ENCODE results near the gene FLNC. TPM values are rescaled to one million over a fixed set of nuclear protein-coding genes. Genes with fewer than 3 reads are reported as not detected.

The FLNC gene
- total RNA-seq, 4 donors from 2014 or later = 16.5 to 126 (median 105) TPM

- Histone ChIP-seq H3K27me3 (peaks cover 0 to 4% of the 10 kb centered on the region in 2 donors), H3K27ac (no peak overlapping the region), H3K4me1 (no peaks in the 10 kb centered on the region), H3K36me3 (no peaks in the 10 kb centered on the region), H3K9me3 (no peaks in the 10 kb centered on the region), H3K4me3 (no peak overlapping the region)
- DNase-seq = no peak
- intact Hi-C loops (cut with DNase I; ENCODE audit: low total_unique reads) = no loop called here
- TF ChIP-seq POLR2A (IDR thresholded peaks at IDR 0.05) = no peak
- TF ChIP-seq, protein P1, sequence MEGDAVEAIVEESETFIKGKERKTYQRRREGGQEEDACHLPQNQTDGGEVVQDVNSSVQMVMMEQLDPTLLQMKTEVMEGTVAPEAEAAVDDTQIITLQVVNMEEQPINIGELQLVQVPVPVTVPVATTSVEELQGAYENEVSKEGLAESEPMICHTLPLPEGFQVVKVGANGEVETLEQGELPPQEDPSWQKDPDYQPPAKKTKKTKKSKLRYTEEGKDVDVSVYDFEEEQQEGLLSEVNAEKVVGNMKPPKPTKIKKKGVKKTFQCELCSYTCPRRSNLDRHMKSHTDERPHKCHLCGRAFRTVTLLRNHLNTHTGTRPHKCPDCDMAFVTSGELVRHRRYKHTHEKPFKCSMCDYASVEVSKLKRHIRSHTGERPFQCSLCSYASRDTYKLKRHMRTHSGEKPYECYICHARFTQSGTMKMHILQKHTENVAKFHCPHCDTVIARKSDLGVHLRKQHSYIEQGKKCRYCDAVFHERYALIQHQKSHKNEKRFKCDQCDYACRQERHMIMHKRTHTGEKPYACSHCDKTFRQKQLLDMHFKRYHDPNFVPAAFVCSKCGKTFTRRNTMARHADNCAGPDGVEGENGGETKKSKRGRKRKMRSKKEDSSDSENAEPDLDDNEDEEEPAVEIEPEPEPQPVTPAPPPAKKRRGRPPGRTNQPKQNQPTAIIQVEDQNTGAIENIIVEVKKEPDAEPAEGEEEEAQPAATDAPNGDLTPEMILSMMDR (IDR thresholded peaks at IDR 0.05) = no peak
These were observed 58.0 kb downstream of the FLNC start for GRCh38 chr7:128888039-128888755.

- H3K9me3 ChIP-seq = no peaks in the 10 kb centered on the region
- H3K36me3 ChIP-seq = no peaks in the 10 kb centered on the region
- no peak for DNase-seq
- H3K4me1 ChIP-seq = no peaks in the 10 kb centered on the region
- H3K27me3 ChIP-seq = peaks cover 0 to 4% of the 10 kb centered on the region in 2 donors
- no peak overlapping the region for H3K4me3 ChIP-seq
- no peak for TF ChIP-seq POLR2A (IDR thresholded peaks at IDR 0.05)
- H3K27ac ChIP-seq = no peak overlapping the region
- intact Hi-C loops (cut with DNase I; ENCODE audit: low total_unique reads) = no loop called here
These were observed 58.5 kb downstream of the FLNC start for GRCh38 chr7:128888756-128889095.

GRCh38 chr7:128889121-128889520 lies 58.9 kb downstream of the FLNC start:
- Histone ChIP-seq H3K27ac (no peak overlapping the region), H3K36me3 (no peaks in the 10 kb centered on the region), H3K4me3 (no peak overlapping the region), H3K4me1 (no peaks in the 10 kb centered on the region), H3K27me3 (peaks cover 0 to 4% of the 10 kb centered on the region in 2 donors), H3K9me3 (no peaks in the 10 kb centered on the region)
- DNase-seq = no peak
- intact Hi-C loops (cut with DNase I; ENCODE audit: low total_unique reads) = no loop called here
- TF ChIP-seq, protein P1 (IDR thresholded peaks at IDR 0.05) = no peak

- Histone ChIP-seq H3K36me3 (no peaks in the 10 kb centered on the region), H3K4me1 (no peaks in the 10 kb centered on the region), H3K9me3 (no peaks in the 10 kb centered on the region), H3K27me3 (peaks cover 0 to 4% of the 10 kb centered on the region in 2 donors), H3K27ac (no peak overlapping the region), H3K4me3 (no peak overlapping the region)
- intact Hi-C loops (cut with DNase I; ENCODE audit: low total_unique reads) = no loop called here
- DNase-seq = no peak
- TF ChIP-seq, protein P1 (IDR thresholded peaks at IDR 0.05) = no peak
- no peak for TF ChIP-seq POLR2A (IDR thresholded peaks at IDR 0.05)
These were observed 60.3 kb downstream of the FLNC start for GRCh38 chr7:128890306-128891109.

GRCh38 chr7:128891110-128891941 lies 61.1 kb downstream of the FLNC start:
- intact Hi-C loops (cut with DNase I; ENCODE audit: low total_unique reads) = no loop called here
- no peaks in the 10 kb centered on the region for H3K9me3 ChIP-seq
- no peak for TF ChIP-seq POLR2A (IDR thresholded peaks at IDR 0.05)
- TF ChIP-seq, protein P1 (IDR thresholded peaks at IDR 0.05) = no peak
- no peak for DNase-seq
- H3K27me3 ChIP-seq = peaks cover 0 to 4% of the 10 kb centered on the region in 2 donors
- no peak overlapping the region for H3K27ac ChIP-seq
- H3K4me3 ChIP-seq = no peak overlapping the region
- no peaks in the 10 kb centered on the region for H3K36me3 ChIP-seq
- H3K4me1 ChIP-seq = no peaks in the 10 kb centered on the region

Measured in uterus (tissue), 4 donors.